Measurements from ENCODE around the gene RABEP1. TPM values are rescaled to one million over a fixed set of nuclear protein-coding genes. Genes with fewer than 3 reads are reported as not detected.

Gene RABEP1
- total RNA-seq, 1 donor from 2014 or later, result 44.2 TPM

DNA sequence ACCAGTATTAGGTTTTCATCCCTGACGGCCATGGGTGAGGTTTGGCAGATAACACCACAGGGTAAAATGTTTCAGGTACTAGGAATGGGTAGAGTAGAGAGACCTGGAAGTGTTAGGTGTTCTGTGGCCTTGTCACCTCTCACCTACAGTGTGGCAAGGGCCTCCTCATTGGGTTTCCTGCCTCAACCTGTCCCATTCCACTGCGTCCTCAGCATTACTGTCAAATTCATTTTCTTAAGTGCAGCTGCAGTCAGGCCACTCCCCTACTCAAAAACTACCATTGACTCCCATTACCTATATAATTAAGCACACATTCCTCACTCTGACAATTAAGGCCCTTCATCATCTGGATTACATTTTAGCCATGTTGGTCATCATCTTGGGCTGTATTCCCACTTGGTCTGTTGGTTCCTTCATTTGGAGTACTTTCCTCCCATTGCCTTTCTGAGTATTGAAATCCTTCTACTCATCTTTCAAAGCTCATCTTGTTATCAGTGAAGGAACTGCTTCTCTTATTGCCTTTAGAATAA lies 72.9 kb downstream of the RABEP1 start:
- no peak for TF ChIP-seq CTCF (IDR thresholded peaks at IDR 0.05)
- Histone ChIP-seq H3K9me3 (no peaks in the 10 kb centered on the region), H3K4me1 (no peaks in the 10 kb centered on the region), H3K27me3 (ENCODE audit: low read depth) (no peaks in the 10 kb centered on the region), H3K27ac (no peak overlapping the region), H3K36me3 (peaks cover 97% of the 10 kb centered on the region), H3K4me3 (no peak overlapping the region)
- intact Hi-C loops (cut with DNase I), result no loop called here
- DNase-seq (no peak), ATAC-seq (no peak)

DNA sequence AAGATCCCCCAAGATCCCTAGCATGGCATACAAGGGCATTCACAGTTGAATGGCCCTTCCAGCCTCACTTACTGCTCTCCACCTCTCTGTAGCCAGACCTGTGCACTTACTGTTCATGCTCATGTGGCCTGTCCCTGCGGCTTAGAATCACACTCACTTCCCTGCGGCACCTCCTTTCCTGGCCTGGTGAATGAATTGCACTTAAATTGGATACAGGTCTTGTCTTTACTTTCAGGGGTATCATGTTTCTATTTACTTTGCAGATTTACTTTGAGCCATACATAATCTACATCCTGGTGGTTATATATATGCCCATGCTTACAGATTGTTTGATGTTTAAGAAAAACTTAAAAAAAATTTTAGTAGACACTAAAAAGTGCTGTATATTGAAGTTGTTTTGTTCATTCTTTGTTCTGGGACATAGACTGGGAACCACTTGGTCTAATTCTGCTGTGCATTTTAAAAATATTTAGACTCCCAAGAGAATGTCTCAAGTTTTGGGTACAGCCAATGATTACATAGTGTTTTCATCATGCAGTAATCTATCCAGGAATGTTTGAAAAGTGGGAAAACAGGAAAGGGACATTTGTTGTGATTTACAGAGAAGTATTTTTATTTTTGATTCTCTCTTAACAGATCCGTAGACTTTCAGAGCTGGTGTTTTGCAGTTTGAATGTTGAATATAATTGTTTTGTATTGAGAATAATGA lies 73.5 kb downstream of the RABEP1 start:
- no peak overlapping the region for H3K27ac ChIP-seq

GRCh38 chr17:5361426-5361825 lies 79.3 kb downstream of the RABEP1 start:
- Histone ChIP-seq H3K36me3 (peaks cover 91% of the 10 kb centered on the region), H3K27me3 (ENCODE audit: low read depth) (no peaks in the 10 kb centered on the region), H3K9me3 (no peaks in the 10 kb centered on the region), H3K4me1 (no peaks in the 10 kb centered on the region), H3K4me3 (no peak overlapping the region), H3K27ac (no peak overlapping the region)
- DNase-seq (no peak), ATAC-seq (no peak)
- TF ChIP-seq CTCF (IDR thresholded peaks at IDR 0.05), result no peak
- intact Hi-C loops (cut with DNase I), result no loop called here

More for the DNA sequence above, 73.5 kb downstream of the RABEP1 start:
- Histone ChIP-seq H3K4me1 (no peaks in the 10 kb centered on the region), H3K9me3 (no peaks in the 10 kb centered on the region), H3K27me3 (ENCODE audit: low read depth) (no peaks in the 10 kb centered on the region), H3K36me3 (peaks cover 98% of the 10 kb centered on the region), H3K4me3 (no peak overlapping the region)
- TF ChIP-seq CTCF (IDR thresholded peaks at IDR 0.05), result no peak
- ATAC-seq (no peak), DNase-seq (no peak)
- intact Hi-C loops (cut with DNase I), result no loop called here

GRCh38 chr17:5362162-5362811 lies 80.2 kb downstream of the RABEP1 start:
- no peaks in the 10 kb centered on the region for H3K4me1 ChIP-seq
- no peak for DNase-seq
- intact Hi-C loops (cut with DNase I), result no loop called here
- no peak for ATAC-seq
- no peak for TF ChIP-seq CTCF (IDR thresholded peaks at IDR 0.05)
- H3K27me3 ChIP-seq (ENCODE audit: low read depth), result no peaks in the 10 kb centered on the region
- H3K4me3 ChIP-seq, result no peak overlapping the region
- no peaks in the 10 kb centered on the region for H3K9me3 ChIP-seq
- H3K27ac ChIP-seq, result no peak overlapping the region
- peaks cover 88% of the 10 kb centered on the region for H3K36me3 ChIP-seq

DNA sequence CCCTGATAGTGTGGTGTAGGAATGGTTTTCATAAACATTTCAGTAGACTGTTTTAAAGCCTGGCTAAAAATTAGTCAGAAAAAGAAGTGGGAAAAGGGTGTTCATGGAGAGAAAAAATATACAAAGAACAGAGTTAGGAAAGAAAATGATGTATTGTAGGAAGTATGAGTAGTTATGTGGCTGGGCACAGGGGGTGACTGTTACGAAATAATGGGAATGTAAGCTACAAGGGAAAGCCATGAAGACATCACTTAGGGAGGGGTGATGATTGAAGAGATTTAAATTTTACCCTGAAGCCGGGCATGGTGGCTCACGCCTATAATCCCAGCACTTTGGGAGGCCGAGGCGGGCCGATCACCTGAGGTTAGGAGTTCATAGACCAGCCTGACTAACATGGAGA lies 82.1 kb downstream of the RABEP1 start:
- Histone ChIP-seq H3K9me3 (no peaks in the 10 kb centered on the region), H3K4me3 (no peak overlapping the region), H3K4me1 (no peaks in the 10 kb centered on the region), H3K27ac (no peak overlapping the region), H3K27me3 (ENCODE audit: low read depth) (no peaks in the 10 kb centered on the region), H3K36me3 (peaks cover 88% of the 10 kb centered on the region)
- DNase-seq, result no peak
- intact Hi-C loops (cut with DNase I), result no loop called here
- no peak for ATAC-seq
- no peak for TF ChIP-seq CTCF (IDR thresholded peaks at IDR 0.05)
